HG02678 (cell line): ENCODE measurements around the gene ODAD4.

ENCODE experiments used
- ATAC-seq: cut with Tn5 transposase; IDR thresholded peaks from one replicate; pipeline ENCODE4 v1.9.1; 2021; ENCODE audit warnings: mild to moderate bottlenecking, moderate library complexity; ENCODE audit not compliant: unreplicated experiment

ODAD4 gene

DNA sequence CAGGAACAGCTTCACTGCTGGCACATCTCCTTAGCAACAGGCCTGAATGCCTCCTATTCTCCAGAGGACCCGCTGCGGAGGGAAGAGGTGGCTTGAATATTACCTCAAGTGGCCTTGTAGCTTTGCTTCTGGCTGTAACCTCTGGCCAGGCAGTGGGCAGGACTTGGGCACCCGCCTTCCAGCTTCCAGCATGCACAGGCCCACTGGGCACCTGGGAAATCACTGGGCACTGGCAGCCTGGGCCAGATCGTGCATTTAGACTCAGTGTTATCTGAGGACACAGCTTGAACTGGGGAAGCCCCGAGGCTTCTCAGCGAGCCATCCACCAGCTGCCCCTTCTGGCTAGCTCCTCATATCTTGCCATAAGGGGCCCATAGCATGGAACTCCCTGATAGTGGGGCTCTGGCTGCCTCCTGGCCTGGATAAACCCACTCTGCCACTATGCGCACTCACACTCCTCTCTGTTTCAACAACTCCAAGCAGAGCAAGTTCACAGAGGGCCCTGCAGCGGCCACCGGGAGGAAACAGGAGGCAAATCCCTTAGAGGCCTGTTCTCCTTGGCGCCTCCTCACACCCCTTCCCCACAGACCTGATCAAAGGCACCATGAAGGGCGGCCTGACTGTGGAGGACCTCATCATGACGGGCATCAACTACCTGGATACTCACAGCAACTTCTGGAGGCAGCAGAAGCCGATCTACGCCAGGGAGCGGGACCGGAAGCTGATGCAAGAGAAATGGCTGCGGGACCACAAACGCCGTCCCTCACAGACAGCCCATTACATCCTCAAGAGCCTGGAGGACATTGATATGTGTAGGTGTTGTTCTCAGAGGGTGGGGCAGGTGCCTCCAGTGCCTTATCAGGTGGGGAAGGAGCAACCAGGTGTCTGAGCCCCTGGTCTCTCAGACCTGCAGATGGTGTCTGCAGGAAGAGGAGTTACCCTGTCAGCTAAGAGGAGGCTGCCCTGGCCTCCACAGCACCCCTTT, 7.8 kb downstream of the ODAD4 start:
- no peak for ATAC-seq

DNA sequence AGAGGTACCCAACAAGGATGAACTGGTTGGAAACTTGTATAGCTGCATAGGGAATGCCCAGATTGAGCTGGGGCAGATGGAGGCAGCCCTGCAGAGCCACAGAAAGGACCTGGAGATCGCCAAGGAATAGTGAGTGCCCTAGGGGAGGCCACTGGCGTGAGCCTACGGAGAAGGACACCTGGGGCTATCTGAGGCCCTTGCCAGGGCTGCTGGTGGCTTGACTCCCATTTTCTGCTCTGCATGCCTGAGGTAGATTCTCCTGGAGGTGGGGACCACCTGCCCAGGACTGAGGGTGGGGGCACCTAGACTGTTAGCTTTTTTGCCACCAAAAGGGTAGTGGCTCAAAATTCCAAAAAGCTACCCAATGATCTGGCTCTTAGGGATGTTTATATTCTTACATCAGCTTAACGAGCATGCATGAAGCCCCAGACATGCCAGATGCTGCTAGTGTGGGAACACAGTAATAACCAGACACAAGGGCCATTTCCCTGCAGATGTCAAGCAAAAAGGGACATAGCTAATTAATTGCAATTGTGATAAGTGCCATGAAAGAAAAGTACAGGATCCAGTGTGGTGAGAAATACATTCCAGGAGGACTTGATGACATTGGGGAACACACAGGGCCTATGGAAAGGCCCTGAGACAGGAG, 8.8 kb downstream of the ODAD4 start:
- ATAC-seq, result no peak

DNA sequence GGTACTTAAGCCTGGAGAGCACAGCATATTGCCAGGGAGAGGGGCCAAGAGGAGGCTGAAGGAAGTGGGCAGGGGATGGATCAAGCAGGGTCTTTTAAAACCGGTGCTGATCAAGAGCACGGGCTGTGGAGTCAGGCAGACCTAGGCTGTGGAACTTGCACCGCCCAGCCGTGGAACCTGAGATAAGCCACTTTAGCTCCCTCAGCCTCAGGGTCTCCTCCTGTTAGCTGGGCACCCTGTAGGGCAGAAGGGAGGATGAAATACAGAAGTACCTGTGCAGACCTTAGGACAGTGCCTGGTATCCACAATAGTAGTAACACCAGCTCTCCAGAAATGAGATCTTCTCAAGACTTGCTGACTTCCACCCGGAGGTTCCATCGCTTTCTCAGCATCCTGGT, 9.3 kb downstream of the ODAD4 start:
- ATAC-seq, result no peak

DNA sequence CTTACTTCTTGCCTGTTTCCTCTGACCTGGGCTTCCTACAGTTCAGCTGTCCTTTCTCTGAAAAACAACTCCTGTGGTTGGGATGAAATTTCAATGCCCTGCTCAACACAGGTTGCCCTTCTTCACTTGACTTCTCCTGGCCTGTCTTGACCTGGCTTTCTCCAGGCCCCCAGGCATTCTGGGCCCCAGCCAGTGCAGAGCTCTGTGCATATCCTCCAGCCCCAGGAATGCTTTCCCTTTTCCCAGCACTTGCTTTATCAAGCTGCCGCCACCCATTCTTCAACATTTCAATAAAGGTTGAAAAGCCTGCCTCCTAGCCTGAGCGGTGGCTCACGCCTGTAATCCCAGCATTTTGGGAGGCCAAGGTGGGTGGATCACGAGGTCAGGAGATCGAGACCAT, 10.8 kb downstream of the ODAD4 start:
- ATAC-seq, result no peak

DNA sequence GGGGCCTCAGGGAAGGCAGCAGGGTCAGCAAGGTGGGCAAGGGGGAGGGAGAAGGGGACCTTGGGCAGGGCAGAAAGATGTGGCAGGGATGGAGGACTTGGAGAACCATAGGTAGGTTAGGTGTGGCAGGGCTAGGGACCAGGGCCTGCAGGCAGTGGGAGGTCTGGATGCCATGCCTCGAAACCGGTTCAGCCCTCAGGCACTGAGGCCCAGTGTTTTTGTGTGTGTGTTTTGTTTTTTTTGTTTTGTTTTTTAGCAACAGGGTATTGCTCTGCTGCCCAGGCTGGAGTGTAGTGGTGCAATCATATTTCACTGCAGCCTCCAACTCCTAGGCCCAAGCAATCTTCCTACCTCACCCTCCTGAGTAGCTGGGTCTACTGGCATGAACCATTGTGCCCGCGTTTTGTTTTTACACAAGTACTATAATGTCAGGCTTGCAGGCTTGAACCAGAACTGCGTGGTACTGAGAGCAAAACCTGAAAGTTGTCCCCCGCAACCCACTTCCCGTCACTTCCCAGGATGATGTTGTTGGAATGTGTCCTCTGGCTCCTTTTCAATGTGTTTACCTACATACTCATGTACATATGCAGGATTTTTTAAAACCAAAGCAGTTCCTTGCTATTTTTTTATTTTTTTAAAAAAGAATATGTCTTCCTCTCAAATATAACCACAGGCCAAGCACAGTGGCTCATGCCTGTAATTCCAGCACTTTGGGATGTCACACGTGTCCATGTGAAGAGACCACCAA, 12.4 kb downstream of the ODAD4 start:
- ATAC-seq, result no peak

DNA sequence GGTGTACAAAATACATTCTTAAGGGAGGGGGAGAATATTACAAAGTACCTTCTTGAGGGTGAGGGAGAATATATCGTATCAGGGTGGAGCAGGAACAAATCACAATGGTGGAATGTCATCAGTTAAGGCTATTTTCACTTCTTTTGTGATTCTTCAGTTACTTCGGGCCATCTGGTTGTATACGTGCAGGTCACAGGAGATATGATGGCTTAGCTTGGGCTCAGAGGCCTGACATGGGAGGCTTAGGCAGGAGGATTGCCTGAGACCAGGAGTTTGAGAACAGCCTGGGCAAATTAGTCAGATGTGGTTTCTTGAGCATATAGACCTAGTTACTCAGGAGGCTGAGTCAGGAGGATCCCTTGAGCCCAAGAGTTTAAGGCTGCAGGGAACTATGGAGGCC, 13.1 kb downstream of the ODAD4 start:
- no peak for ATAC-seq

DNA sequence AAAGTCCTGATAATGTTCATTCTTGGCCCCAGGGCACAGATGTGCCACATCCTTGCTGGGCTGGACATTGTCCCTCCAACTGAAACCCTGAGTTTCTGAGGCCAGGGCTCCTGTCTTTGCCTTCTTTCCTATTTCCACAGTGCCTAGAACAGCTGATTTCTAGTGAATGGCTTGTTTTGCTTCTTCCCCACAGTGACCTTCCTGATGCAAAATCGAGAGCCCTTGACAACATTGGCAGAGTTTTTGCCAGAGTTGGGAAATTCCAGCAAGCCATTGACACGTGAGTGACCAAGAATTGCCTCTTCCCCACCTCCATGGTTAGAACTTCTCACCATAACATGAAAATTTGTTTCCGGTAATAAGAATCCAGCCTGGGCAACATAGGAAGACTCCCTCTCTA, 14.5 kb downstream of the ODAD4 start:
- ATAC-seq, result no peak

DNA sequence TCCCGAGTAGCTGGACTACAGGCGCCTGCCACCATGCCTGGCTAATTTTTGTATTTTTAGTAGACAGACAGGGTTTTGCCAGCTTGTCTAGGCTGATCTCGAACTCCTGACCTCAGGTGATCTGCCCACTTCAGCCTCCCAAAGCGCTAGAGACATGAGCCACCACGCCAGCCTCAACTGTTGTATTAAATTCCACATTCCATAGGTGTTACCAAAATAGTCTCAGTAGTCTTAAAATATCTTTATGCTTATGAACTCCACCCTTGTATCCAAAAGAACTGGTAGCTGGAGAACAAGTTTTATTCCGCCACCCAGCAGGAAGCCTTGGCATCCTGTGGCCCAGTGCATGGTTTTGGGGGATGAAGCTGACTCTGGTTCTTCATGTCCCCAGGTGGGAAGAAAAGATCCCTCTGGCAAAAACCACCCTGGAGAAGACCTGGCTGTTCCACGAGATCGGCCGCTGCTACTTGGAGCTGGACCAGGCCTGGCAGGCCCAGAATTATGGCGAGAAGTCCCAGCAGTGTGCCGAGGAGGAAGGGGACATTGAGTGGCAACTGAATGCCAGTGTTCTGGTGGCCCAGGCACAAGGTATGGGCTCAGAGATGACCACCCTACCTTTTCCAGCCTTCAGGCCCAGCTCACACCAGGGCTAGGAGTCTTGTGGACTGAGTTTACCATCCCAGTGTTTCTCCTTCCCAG, 18.5 kb downstream of the ODAD4 start:
- ATAC-seq, result no peak

DNA sequence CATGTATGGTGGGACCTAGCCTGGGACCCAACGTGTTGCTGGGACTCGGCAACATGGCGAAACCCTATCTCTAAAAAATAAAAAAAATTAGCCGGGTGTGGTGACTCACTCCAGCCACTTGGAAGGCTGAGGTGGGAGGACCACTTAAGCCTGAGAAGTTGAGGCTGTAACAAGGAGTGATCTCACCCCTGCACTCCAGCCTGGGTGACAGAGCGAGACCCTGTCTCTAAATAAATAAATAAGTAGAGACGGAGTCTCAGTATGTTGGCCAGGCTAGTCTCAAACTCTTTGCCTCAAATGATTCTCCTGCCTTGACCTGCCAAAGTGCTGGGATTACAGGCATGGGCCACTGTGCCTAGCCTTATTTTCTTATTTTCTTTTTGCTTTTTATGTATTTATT, 26.1 kb downstream of the ODAD4 start:
- ATAC-seq, result no peak

DNA sequence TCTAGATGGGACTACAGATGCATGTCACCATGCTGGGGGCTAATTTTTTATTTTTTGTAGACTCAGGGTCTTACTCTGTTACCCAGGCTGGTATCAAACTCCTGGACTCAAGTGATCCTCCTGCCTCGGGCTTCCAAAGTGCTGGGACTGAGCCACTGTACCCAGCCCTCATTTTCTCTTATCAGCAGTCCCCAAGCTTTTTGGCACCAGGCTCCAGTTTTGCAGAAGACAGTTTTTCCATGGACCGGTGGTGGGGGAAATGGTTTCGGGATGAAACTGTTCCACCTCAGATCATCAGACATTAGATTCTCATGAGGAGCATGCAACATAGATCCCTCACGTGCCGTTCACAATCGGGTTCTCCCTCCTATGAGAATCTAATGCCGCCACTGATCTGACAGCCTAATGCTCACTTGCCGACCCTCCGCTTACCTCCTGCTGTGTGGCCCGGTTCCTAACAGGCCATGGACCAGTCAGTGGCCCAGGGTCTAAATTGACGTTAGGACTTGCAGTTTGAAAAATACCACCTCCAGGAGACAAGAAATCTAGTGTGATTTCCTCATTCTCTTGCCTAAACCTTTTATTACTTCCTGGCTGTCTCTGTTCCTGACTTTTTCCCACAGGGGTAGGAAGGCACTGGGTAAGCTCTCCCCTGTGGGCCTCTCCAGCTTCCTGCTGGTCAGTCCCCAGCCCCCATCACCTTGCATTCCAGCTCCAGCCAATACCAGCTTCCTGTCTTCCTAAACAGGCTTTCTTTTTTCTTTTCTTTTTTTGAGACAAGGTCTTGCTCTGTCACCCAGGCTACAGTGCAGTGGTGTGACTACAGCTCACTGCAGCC, 26.8 kb downstream of the ODAD4 start:
- ATAC-seq, result no peak

DNA sequence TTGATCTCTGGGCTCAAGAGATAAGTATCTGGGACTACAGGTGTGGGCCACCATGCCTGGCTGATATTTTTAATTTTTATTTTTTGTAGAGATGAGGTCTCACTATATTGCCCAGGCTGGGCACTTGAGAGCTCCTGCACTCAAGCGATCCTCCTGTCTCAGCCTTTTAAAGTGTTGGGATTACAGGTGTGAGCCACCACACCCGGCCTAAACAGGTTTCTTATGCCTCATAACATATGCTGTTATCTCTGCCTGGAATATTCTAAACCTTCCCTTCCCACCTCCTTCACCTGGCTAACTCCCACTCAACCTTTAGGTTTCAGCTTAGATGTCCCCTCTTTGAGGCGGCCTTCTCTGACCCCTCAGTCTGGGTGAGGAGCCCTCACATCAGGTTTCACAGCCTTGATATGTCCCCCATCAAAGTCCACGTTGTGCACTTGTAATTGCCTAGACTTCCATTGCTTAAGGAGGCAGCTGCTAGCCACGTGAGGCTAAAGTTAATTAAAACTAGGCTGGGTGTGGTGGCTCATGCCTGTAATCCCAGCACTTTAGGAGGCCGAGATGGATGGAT, 27.5 kb downstream of the ODAD4 start:
- no peak for ATAC-seq

DNA sequence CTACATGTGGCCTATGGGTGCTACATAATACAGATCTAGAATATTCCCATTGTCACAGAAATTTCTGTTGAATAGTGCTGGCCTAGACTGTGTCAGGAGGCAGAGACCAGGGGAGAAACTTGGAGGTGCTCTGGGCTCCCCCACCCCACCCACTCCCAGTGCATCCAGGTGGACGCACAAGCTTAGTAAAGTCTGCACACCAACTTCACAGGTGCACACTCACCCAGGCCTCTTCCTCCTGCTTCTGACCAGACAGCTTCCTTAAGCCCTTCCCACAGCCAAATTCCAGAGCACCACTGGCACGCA, 28.6 kb downstream of the ODAD4 start:
- ATAC-seq, result no peak

DNA sequence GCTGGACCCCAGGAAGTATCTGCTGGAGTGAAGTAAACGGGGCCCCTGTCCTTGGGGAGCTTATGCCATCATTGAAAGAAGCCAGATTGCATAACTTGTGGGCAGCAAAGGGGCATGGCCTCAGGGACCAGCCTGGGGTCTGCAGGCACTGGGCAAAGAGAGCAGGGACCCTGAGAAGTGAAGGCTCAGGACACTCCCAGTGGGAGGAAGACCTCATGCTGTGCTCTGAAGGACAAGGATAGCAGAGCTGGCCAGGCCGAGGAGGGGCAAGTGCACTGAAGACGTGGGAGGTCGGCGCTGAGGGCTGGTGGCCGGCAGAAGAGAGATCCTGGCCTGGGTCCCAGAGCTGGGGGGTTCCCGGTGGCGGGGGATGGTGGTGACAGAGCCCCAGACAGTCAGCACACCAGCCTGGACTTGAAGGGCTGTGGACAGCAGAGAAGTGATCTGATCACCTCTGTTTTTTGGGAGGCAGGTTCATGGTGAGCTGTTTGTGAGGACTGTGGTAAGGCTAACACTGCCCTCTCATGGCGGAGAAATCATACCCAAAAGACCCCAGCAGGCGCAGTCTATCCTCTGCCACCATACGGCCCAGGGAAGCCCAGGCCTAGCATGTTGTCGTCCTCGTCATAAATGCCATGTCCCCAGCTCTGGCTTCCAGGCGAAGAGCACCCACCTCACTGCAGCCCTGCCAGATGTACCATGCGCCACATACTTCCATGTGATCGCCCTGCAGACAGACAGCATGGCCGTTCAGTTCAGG, 29.1 kb downstream of the ODAD4 start:
- ATAC-seq, result no peak

DNA sequence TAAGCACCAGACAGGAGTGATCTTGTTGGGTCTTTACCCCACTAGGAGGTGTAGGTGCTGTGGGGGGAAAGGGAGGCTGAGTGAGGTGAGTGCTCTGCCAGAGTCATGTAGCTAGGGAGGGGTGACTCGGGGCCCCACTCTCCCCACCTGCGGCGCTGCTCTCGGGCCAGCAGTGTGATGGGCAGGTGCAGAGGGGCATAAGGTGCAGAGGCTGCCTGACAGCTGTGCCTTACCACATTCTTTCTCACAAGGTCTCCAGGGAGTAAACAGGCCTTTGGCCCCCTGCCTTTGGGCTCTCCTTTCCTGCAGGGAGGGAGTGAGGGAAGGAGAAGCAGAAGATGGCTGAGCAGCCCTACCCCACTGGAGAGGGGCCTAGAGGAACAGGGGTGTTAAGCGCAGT, 31.7 kb downstream of the ODAD4 start:
- ATAC-seq, result no peak

DNA sequence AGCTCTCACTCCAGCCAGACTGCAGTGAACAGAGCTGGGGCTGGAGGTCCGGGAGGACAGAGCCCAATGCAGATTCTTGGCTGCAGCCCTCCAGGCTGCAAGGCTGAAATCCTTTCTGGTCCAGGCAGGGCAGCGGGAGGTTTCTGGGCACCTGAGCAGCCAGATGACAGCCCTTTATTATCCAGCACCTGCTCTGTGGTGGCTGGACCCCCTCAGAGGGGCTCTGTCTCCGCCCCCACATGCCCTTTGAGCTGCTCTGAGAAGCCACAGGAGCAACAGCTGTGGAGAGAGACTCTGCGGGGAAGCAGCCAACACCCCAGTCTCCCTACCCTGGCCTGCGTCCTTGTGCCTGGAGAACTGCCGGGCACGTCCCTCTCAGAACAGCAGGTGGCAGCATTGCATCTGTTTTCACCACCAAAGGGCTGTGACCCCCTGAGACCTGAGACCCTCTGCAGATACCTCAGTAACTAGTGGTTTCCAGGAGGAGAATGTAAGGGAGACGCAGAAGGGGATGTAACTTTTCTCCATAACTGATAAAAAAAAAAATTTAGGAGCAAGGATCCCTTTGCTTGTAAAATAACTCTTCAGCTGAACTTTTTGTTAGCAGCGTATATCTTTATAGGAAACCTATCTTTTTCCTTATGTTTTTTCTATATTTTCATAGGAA, 32.5 kb downstream of the ODAD4 start:
- no peak for ATAC-seq

DNA sequence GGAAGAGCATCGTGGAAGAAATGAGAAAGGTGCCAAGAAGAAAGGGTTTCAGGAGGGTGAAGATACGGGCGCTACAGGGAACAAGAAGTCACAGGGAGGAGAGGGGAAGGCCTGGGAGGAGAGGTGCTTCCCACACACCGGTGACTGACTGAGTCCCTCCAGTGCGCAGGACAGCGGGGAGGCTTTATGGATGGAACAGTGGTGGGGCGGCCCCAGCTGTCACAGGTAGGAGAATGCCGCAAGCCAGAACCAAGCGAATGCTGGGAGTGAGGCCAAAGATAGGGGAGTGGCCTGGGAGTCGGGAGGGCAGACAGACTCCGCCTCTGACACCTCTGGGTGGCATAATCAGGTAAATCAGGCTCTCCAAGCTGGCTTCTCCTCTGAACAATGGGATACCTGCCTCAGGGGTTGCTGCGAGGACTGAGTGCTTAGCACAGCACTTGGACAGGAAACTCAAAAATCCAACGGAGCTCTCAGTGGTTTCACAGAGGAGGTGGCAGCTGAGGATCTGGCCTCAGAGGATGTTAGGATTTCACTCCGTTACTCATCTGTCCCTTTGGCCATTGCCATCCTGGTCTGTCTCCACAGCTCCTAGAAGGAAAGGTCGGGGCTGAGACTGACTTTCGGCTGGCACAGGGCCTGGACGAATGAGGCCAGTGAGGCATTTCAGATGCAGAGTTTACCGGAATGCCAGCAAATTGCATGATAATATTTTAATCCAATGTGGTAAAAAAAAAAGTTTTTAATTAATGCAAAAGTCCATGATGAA, 35.5 kb downstream of the ODAD4 start:
- ATAC-seq, result peak; percentile 38

DNA sequence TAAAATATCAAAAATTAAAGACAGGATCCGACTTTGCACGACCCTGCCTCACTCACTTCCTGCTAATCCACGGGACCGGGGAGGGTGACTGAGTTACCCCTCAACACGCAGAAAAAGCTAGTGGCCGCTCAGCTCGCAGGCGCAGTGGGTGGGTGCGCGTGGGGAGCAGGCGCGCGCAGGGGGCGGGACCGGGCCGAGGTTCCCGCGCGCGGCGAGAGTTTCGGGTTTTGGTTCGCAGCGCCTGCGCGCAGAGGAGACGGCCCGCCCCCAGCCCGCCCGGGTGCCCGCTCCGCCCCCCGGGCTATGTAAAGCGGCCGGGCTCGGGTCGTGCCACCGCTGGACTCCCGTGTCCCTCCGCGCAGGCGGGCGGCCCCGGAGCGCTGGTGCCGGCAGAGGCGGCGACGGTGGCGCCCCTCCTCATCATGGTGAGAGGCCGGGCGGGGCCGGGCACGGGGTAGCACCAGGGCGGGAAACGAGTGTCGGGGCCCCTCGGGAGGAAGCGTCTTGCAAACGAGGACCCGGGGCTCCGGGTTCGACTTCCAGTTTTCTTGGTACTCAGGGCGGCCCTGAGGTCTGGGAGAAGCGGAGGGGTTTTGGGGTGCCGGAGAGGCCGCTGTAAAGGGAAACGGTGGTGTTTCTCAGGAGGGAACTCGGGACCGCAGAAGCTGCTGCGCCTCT, 36.2 kb downstream of the ODAD4 start, which contains the start of gene CNP:
TSS of gene CNP (plus strand) at position 333 of the 678 bp plus-strand sequence. CDS start at position 423, 90 bp downstream.
- ATAC-seq, result peak; percentile 77
